Fibroblast of lung (primary cell): Measurements from ENCODE around the gene OSBP2.

ENCODE experiments used
- EZH2 ChIP-seq: IDR thresholded peaks from 2 replicates; pipeline ENCODE4 v1.5.1; 2012; ENCODE audit warnings: low read length, control low read depth, mild to moderate bottlenecking; ENCODE audit errors: missing control alignments
- TF ChIP-seq, protein P1 (sequence below), 2 donors: IDR thresholded peaks in 1 of 2; conservative IDR thresholded peaks in 1 of 2; 1 replicate in 1 of 2; 2 replicates in 1 of 2; pipeline ENCODE4 v1.5.1; 2011 to 2012; ENCODE audit warnings: low read length in 2 of 2, control low read depth in 1 of 2, inconsistent platforms in 1 of 2, low read depth in 1 of 2, mild to moderate bottlenecking in 1 of 2

DNA sequence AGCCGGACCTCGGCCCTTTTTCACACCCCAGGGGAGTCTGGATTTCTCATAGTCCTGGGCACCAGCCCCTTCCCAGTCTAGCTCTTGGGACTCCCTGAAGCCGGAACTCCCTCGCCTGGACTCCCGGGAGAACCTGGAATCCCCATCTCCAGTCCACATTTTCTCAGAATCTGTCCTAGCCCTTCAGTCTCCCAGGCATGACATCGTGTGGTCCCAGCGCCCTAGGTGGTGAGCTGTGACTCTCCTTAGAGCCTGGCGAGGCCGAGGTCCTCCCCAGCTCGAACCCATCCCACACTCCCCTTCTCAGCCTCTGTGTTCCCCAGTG lies 26.3 kb upstream of the OSBP2 start:
- TF ChIP-seq, protein P1, sequence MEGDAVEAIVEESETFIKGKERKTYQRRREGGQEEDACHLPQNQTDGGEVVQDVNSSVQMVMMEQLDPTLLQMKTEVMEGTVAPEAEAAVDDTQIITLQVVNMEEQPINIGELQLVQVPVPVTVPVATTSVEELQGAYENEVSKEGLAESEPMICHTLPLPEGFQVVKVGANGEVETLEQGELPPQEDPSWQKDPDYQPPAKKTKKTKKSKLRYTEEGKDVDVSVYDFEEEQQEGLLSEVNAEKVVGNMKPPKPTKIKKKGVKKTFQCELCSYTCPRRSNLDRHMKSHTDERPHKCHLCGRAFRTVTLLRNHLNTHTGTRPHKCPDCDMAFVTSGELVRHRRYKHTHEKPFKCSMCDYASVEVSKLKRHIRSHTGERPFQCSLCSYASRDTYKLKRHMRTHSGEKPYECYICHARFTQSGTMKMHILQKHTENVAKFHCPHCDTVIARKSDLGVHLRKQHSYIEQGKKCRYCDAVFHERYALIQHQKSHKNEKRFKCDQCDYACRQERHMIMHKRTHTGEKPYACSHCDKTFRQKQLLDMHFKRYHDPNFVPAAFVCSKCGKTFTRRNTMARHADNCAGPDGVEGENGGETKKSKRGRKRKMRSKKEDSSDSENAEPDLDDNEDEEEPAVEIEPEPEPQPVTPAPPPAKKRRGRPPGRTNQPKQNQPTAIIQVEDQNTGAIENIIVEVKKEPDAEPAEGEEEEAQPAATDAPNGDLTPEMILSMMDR (conservative IDR thresholded peaks at IDR 0.05 in 1 of 2, IDR thresholded peaks at IDR 0.05 in 1 of 2; ENCODE audit: low read depth in 1 of 2, low read length in 2 of 2), result no peak
- TF ChIP-seq EZH2, result no peak
